A549 (cell line): ENCODE results near the gene MALAT1. TPM values are rescaled to one million over a fixed set of nuclear protein-coding genes. Genes with fewer than 3 reads are reported as not detected.

ENCODE experiments used
- ATAC-seq, 2 experiments: fragments of 200-7000 bp in 1 of 2; fragments of >200 bp in 1 of 2; cut with Nextera tagmentation in 1 of 2; cut with Tn5 transposase in 1 of 2; 3 replicates each; pipeline versions ENCODE4 v1.8.0 to v1.9.1; 2018 to 2020; ENCODE audit warnings: mild to moderate bottlenecking in 1 of 2, moderate library complexity in 1 of 2
- CTCF ChIA-PET: fragments of 300-600 bp; sonication (Branson Sonifier 250); formaldehyde crosslinking; extraction: SDS; loops from one replicate; lab custom pipeline; 2021; ENCODE audit warnings: antibody characterized with exemption, inconsistent platforms; lab: Yijun Ruan, JAX
- POLR2A ChIA-PET: fragments of 350-600 bp; formaldehyde crosslinking; extraction: SDS; loops from one replicate; lab custom pipeline; 2021; ENCODE audit warnings: antibody characterized with exemption, inconsistent platforms; lab: Yijun Ruan, JAX
- DNase-seq, 2 experiments: peaks; one replicate each; pipeline versions ENCODE4 v3.0.0 to v3.0.0-alpha.2; 2011 to 2016; ENCODE audit warnings: low read depth in 1 of 2, low spot score in 1 of 2
- FAIRE-seq: peaks from 2 replicates; lab custom pipeline; 2011; peaks lifted over from hg19 to GRCh38; lab: Jason Lieb, UNC
- H3K27ac ChIP-seq, 2 experiments: fragments of >200 bp; sonication (Bioruptor Twin); formaldehyde crosslinking; 3 replicates each; pipeline ENCODE4 v1.5.1; 2016 to 2017
- H3K4me1 ChIP-seq: fragments of >200 bp; sonication (Bioruptor Twin); formaldehyde crosslinking; 3 replicates; pipeline ENCODE4 v1.6.1; 2016
- H3K4me2 ChIP-seq: fragments of >200 bp; sonication (Bioruptor Twin); formaldehyde crosslinking; 3 replicates; pipeline ENCODE4 v1.6.1; 2016
- H3K4me3 ChIP-seq: fragments of >200 bp; sonication (Bioruptor Twin); formaldehyde crosslinking; 3 replicates; pipeline ENCODE4 v1.5.1; 2016
- H3K9me3 ChIP-seq: fragments of >200 bp; sonication (Bioruptor Twin); formaldehyde crosslinking; 3 replicates; pipeline ENCODE4 v1.6.1; 2016
- BHLHE40 ChIP-seq: IDR thresholded peaks from 2 replicates; pipeline ENCODE4 v1.6.1; 2012; ENCODE audit warnings: low read depth, low read length, inconsistent platforms
- CBX8 ChIP-seq: fragments of 200-600 bp; sonication (generic); IDR thresholded peaks from 2 replicates; pipeline ENCODE4 v1.6.1; 2016
- CHD2 ChIP-seq: fragments of 150-350 bp; IDR thresholded peaks from 2 replicates; pipeline ENCODE4 v1.6.1; 2014; ENCODE audit warnings: low read length; ENCODE audit not compliant: partially characterized antibody
- CHD4 ChIP-seq: fragments of 200-600 bp; sonication (generic); IDR thresholded peaks from 2 replicates; pipeline ENCODE4 v1.6.1; 2016; ENCODE audit warnings: antibody characterized with exemption, mild to moderate bottlenecking, borderline replicate concordance
- EHF ChIP-seq: fragments of 250-450 bp; sonication (Bioruptor Pico); IDR thresholded peaks from 2 replicates; pipeline ENCODE4 v1.5.0; 2020; ENCODE audit warnings: mild to moderate bottlenecking
- EHMT2 ChIP-seq: fragments of 200-600 bp; sonication (generic); IDR thresholded peaks from 2 replicates; pipeline ENCODE4 v1.6.1; 2016; ENCODE audit warnings: antibody characterized with exemption, low read depth, mild to moderate bottlenecking, moderate library complexity
- EP300 ChIP-seq, 2 experiments: fragments of >200 bp; sonication (Bioruptor Twin); formaldehyde crosslinking; IDR thresholded peaks; 2 replicates in 1 of 2; 3 replicates in 1 of 2; pipeline ENCODE4 v1.6.1; 2016 to 2017
- ESRRA ChIP-seq: fragments of 150-350 bp; IDR thresholded peaks from 2 replicates; pipeline ENCODE4 v1.6.1; 2014; ENCODE audit warnings: mild to moderate bottlenecking, low read length, borderline replicate concordance
- FOSL2 ChIP-seq, 2 experiments: fragments of 450-650 bp in 1 of 2; fragments of >200 bp in 1 of 2; sonication (Bioruptor Twin) in 1 of 2; formaldehyde crosslinking; IDR thresholded peaks; 2 replicates each; pipeline versions ENCODE4 v1.5.0 to v1.6.1; 2016 to 2020; ENCODE audit warnings: mild to moderate bottlenecking in 1 of 2, moderate library complexity in 1 of 2
- HEYL ChIP-seq: fragments of 250-450 bp; sonication (Bioruptor Pico); IDR thresholded peaks from 2 replicates; pipeline ENCODE4 v1.8.0; 2021; ENCODE audit warnings: mild to moderate bottlenecking, moderate library complexity
- HOXB13 ChIP-seq: fragments of 250-450 bp; sonication (Bioruptor Pico); IDR thresholded peaks from 2 replicates; pipeline ENCODE4 v1.5.0; 2020; ENCODE audit warnings: low read depth, mild to moderate bottlenecking, moderate library complexity
- JUN ChIP-seq, 2 experiments: fragments of >200 bp; sonication (Bioruptor Twin); formaldehyde crosslinking; IDR thresholded peaks; 2 replicates in 1 of 2; 3 replicates in 1 of 2; pipeline ENCODE4 v1.6.1; 2016 to 2017
- KDM1A ChIP-seq: fragments of 200-600 bp; sonication (generic); IDR thresholded peaks from 2 replicates; pipeline ENCODE4 v1.6.1; 2016; ENCODE audit warnings: low read depth, mild to moderate bottlenecking
- MAFK ChIP-seq: fragments of 450-650 bp; IDR thresholded peaks from 2 replicates; pipeline ENCODE4 v1.6.1; 2014; ENCODE audit not compliant: partially characterized antibody
- MAX ChIP-seq: IDR thresholded peaks from 2 replicates; pipeline ENCODE4 v1.6.1; 2012
- MAZ ChIP-seq: fragments of 150-350 bp; IDR thresholded peaks from 2 replicates; pipeline ENCODE4 v1.6.1; 2014; ENCODE audit warnings: antibody characterized with exemption, low read depth, low read length, borderline replicate concordance
- NPAS2 ChIP-seq: fragments of 250-450 bp; sonication (Bioruptor Pico); IDR thresholded peaks from 2 replicates; pipeline ENCODE4 v1.8.0; 2022; ENCODE audit warnings: mild to moderate bottlenecking, moderate library complexity, borderline replicate concordance
- POLR2AphosphoS2 ChIP-seq: conservative IDR thresholded peaks from 2 replicates; pipeline ENCODE4 v1.6.1; 2012; ENCODE audit warnings: low read length, improper control_type of control experiment, inconsistent platforms
- RAD21 ChIP-seq, 2 experiments: fragments of >200 bp in 1 of 2; sonication (Bioruptor Twin) in 1 of 2; formaldehyde crosslinking in 1 of 2; IDR thresholded peaks in 1 of 2; conservative IDR thresholded peaks in 1 of 2; 2 replicates in 1 of 2; 3 replicates in 1 of 2; pipeline ENCODE4 v1.6.1; 2012 to 2018; ENCODE audit warnings: inconsistent platforms in 1 of 2
- RARB ChIP-seq: fragments of 250-450 bp; sonication (Bioruptor Pico); IDR thresholded peaks from 2 replicates; pipeline ENCODE4 v1.8.0; 2021; ENCODE audit warnings: mild to moderate bottlenecking, moderate library complexity
- RCOR1 ChIP-seq: fragments of 150-350 bp; IDR thresholded peaks from 2 replicates; pipeline ENCODE4 v1.6.1; 2014; ENCODE audit warnings: antibody characterized with exemption, low read length, low read depth
- REST ChIP-seq: fragments of 200-600 bp; sonication (generic); IDR thresholded peaks from 2 replicates; pipeline ENCODE4 v1.6.1; 2016; ENCODE audit warnings: antibody characterized with exemption, mild to moderate bottlenecking, moderate library complexity
- SREBF2 ChIP-seq: fragments of 450-650 bp; IDR thresholded peaks from 2 replicates; pipeline ENCODE4 v1.6.1; 2014; ENCODE audit warnings: mild to moderate bottlenecking, moderate library complexity
- TFCP2L1 ChIP-seq: fragments of 250-450 bp; sonication (Bioruptor Pico); IDR thresholded peaks from 2 replicates; pipeline ENCODE4 v1.5.0; 2021; ENCODE audit warnings: mild to moderate bottlenecking
- ZC3H11A ChIP-seq: fragments of 450-650 bp; IDR thresholded peaks from 2 replicates; pipeline ENCODE4 v1.6.1; 2014; ENCODE audit warnings: antibody characterized with exemption, mild to moderate bottlenecking
- ZNF302 ChIP-seq: fragments of 250-450 bp; sonication (Bioruptor Pico); IDR thresholded peaks from 2 replicates; pipeline ENCODE4 v1.9.0; 2021; ENCODE audit warnings: inconsistent platforms, mild to moderate bottlenecking, moderate library complexity
- ZSCAN20 ChIP-seq: fragments of 250-450 bp; sonication (Bioruptor Pico); IDR thresholded peaks from 2 replicates; pipeline ENCODE4 v1.8.0; 2022; ENCODE audit warnings: mild to moderate bottlenecking, moderate library complexity
- WGBS: methylation state at CpG from one replicate; pipeline ENCODE4 v1.1.6; 2017; ENCODE audit errors: missing lambda C conversion rate; 5-methylcytosine and 5-hydroxymethylcytosine counted together
- polyA plus RNA-seq, 4 experiments: library from polyadenylated mRNA; depleted of rRNA in 3 of 4; stranded (reverse); fragments of >200 nt; fragmentation: RNase III in 1 of 4; extraction: RNeasy Plus Mini Kit Qiagen cat#74134 plus additional on column Dnase treatment in 1 of 4; gene quantifications; 2 replicates in 3 of 4; 3 replicates in 1 of 4; pipeline ENCODE4 v1.2.3, GENCODE V29; 2011 to 2017

MALAT1 gene
- polyA plus RNA-seq, 2 of the 4 experiments (the other 2 are of a cell fraction) = 188 to 1,041 TPM

DNA sequence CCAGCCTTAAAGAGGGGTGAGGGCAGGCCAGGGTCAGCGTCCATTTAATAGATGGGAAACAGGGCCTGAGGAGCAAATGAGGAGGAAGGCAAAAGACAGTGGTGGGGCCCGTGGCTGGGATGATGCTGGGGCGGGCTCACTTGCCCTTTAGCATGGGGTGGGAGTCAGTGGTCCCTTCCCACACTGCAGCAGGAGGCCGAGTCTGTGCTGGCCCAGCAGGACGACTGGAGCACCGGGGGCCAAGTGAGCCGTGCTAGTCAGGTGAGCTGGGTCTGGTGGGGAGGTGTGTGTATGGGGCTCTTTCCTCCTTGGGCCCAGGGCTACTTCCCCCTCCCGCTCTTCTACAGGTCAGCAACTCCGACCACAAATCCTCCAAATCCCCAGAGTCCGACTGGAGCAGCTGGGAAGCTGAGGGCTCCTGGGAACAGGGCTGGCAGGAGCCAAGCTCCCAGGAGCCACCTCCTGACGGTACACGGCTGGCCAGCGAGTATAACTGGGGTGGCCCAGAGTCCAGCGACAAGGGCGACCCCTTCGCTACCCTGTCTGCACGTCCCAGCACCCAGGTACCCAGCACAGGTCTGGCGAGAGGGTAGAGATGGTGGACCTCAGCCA, 38.9 kb downstream of the MALAT1 start:
- Histone ChIP-seq H3K27ac (no peak overlapping the region), H3K4me3 (no peak overlapping the region)
- FAIRE-seq = no peak
- ChIA-PET CTCF (interaction anchor here (0.5 to 15.3 kb wide), 9 partner anchors 7 to 199 kb away, joined by 3 to 393 read pairs (median 4); partner anchors contain the start of genes FAM89B, LTBP3 and ZNRD2), POLR2A (interaction anchor here (1.3 kb wide), 1 partner anchor 56 kb away, joined by 3 read pairs; no protein-coding TSS in a partner anchor)
- ATAC-seq = no peak
- TF ChIP-seq NPAS2 (CRISPR knock-in tag) = no peak
- 0 out of 5 replicates have a peak, but pooled peaks of 1 of the 2 experiments have one; percentile 9 for TF ChIP-seq JUN (IDR thresholded peaks at IDR 0.05)
- TF ChIP-seq, all 56 proteins: peak for 1
- Histone ChIP-seq H3K9me3 (no peaks in the 10 kb centered on the region), H3K4me1 (peaks cover 10% of the 10 kb centered on the region), H3K4me2 (no peak overlapping the region)
- DNase-seq = no peak
- 92% methylated on average over 18 of the region's 18 CpGs for WGBS

DNA sequence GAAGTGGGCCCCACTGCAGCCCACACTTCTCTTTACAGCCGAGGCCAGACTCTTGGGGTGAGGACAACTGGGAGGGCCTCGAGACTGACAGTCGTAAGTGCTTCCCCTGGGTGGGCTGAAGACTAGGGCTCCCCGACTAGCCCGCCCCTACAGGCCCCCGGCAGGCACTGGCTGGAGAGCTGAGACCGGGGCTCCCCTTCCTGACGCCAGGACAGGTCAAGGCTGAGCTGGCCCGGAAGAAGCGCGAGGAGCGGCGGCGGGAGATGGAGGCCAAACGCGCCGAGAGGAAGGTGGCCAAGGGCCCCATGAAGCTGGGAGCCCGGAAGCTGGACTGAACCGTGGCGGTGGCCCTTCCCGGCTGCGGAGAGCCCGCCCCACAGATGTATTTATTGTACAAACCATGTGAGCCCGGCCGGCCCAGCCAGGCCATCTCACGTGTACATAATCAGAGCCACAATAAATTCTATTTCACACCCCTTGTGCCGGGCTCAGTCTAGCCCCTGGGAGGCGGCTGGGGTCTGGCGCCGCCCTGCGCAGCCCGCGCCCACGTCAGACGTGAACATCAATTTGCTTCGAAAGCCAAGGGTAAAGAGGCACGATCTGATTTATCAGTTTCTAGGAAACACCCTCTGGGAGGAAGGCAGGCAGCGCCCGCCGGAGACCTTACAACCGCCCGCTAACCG, 39.5 kb downstream of the MALAT1 start:
- no peak for ATAC-seq
- no peak for FAIRE-seq
- Histone ChIP-seq H3K4me1 (peaks cover 10% of the 10 kb centered on the region), H3K4me2 (no peak overlapping the region), H3K9me3 (no peaks in the 10 kb centered on the region), H3K27ac (no peak overlapping the region), H3K4me3 (no peak overlapping the region)
- DNase-seq = no peak
- TF ChIP-seq TFCP2L1 (CRISPR knock-in tag) = no peak
- TF ChIP-seq CHD2 = no peak
- no peak for TF ChIP-seq CBX8
- TF ChIP-seq HEYL (CRISPR knock-in tag) = no peak
- TF ChIP-seq MAX = no peak
- TF ChIP-seq BHLHE40 = no peak
- no peak for TF ChIP-seq SREBF2
- no peak for TF ChIP-seq EP300 (IDR thresholded peaks at IDR 0.05)
- TF ChIP-seq POLR2AphosphoS2 = no peak
- no peak for TF ChIP-seq EHF (CRISPR knock-in tag)
- TF ChIP-seq CHD4 = no peak
- no peak for TF ChIP-seq HOXB13 (CRISPR knock-in tag)
- no peak for TF ChIP-seq ZC3H11A
- no peak for TF ChIP-seq ESRRA
- TF ChIP-seq ZNF302 (CRISPR knock-in tag) = no peak
- TF ChIP-seq RCOR1 = no peak
- no peak for TF ChIP-seq MAFK
- no peak for TF ChIP-seq MAZ
- ChIA-PET POLR2A (interaction anchor here (4.5 kb wide), 1 partner anchor 32 kb away, joined by 23 read pairs; the partner anchor contains the start of gene ZNRD2), CTCF (interaction anchor here (0.9 to 15.3 kb wide), 7 partner anchors 7 to 122 kb away, joined by 3 to 393 read pairs (median 4); partner anchors contain the start of genes FAM89B, LTBP3 and ZNRD2)
- 97% methylated on average over 40 of the region's 43 CpGs for WGBS

- DNase-seq (no peak), ATAC-seq (no peak), FAIRE-seq (no peak)
- Histone ChIP-seq H3K4me3 (no peak overlapping the region), H3K4me1 (peaks cover 10% of the 10 kb centered on the region), H3K4me2 (no peak overlapping the region), H3K27ac (no peak overlapping the region), H3K9me3 (no peaks in the 10 kb centered on the region)
- POLR2A ChIA-PET = interaction anchor here (4.5 kb wide), 1 partner anchor 32 kb away, joined by 23 read pairs; the partner anchor contains the start of gene ZNRD2
- CTCF ChIA-PET = interaction anchor here (0.9 to 15.3 kb wide), 13 partner anchors 8 to 79 kb away, joined by 3 to 393 read pairs (median 26); partner anchors contain the start of genes EHBP1L1, FAM89B, LTBP3 and SCYL1
- WGBS = 97% methylated on average over 78 of the region's 92 CpGs
- TF ChIP-seq TFCP2L1 (CRISPR knock-in tag) (no peak), FOSL2 (IDR thresholded peaks at IDR 0.05) (no peak), FOSL2 (CRISPR knock-in tag; IDR thresholded peaks at IDR 0.05) (no peak), RARB (no peak), RAD21 (conservative IDR thresholded peaks at IDR 0.05 in 1 of 2, IDR thresholded peaks at IDR 0.05 in 1 of 2) (no peak), KDM1A (no peak), ZSCAN20 (no peak), REST (no peak), EHMT2 (no peak)
Observed at GRCh38 chr11:65538915-65539743, 40.3 kb downstream of the MALAT1 start.
